SH-SY5Y (cell line): ENCODE measurements around the gene ZMPSTE24.

ENCODE experiments used
- GATA2 ChIP-seq: IDR thresholded peaks from 2 replicates; pipeline ENCODE4 v1.6.1; 2011; ENCODE audit warnings: mild to moderate bottlenecking, low read depth, low read length
- GATA3 ChIP-seq: IDR thresholded peaks from 2 replicates; pipeline ENCODE4 v1.6.1; 2011; ENCODE audit warnings: low read depth, mild to moderate bottlenecking, low read length, moderate library complexity

DNA sequence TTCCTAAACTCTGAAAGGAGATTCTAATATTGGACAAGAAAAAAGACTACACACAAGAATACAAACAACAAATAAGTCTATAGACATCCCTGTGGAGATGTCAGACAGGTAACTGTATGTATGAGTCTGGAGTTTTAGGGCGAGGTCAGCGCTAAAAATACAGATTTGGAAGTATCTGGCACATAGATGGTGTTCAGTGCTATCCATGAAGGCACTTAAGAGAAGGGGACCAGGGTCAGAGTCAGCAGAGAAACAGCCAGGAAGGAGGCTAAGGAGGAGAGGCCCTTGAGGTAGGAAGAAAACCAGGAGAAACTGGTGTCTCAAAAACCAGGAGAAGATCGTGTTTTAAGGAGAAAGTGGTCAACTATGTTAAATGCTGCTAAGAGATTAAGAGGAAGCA lies 18.1 kb downstream of the ZMPSTE24 start:
- TF ChIP-seq GATA2, result no peak
- TF ChIP-seq GATA3, result no peak
